Activated CD8-positive, alpha-beta memory T cell treated with anti-CD3 and anti-CD28 coated beads, Interleukin-2, amount 10 ng/mL, durations not matched to agents 7 days and 5 days (primary cell): ENCODE results near the gene DNM2. TPM values are rescaled to one million over a fixed set of nuclear protein-coding genes. Genes with fewer than 3 reads are reported as not detected.

Source experiments
- ATAC-seq: fragments of 150-1000 bp; cut with Tn5 transposase; one replicate; pipeline ENCODE4 v1.10.0; 2021; ENCODE audit warnings: moderate library complexity
- CTCF ChIA-PET: fragments of 350-600 bp; sonication (Branson Sonifier 250); formaldehyde crosslinking; loops from one replicate; lab custom pipeline; 2021; ENCODE audit warnings: antibody characterized with exemption; lab: Charles Lee
- DNase-seq: peaks from one replicate; pipeline ENCODE4 v3.0.0-alpha.2; 2020
- H3K27ac Mint-ChIP-seq: one replicate; pipeline ENCODE4 v1.8.0; 2021; ENCODE audit warnings: mild to moderate bottlenecking, mixed read lengths
- H3K27me3 Mint-ChIP-seq: one replicate; pipeline ENCODE4 v1.8.0; 2021; ENCODE audit warnings: mixed read lengths
- H3K36me3 Mint-ChIP-seq: one replicate; pipeline ENCODE4 v1.8.0; 2021; ENCODE audit warnings: mild to moderate bottlenecking, mixed read lengths
- H3K4me1 Mint-ChIP-seq: one replicate; pipeline ENCODE4 v1.8.0; 2021; ENCODE audit warnings: mixed read lengths
- H3K4me3 Mint-ChIP-seq: one replicate; pipeline ENCODE4 v1.8.0; 2021; ENCODE audit warnings: mild to moderate bottlenecking, moderate library complexity, mixed read lengths
- H3K9me3 Mint-ChIP-seq: one replicate; pipeline ENCODE4 v1.8.0; 2022; ENCODE audit warnings: low read depth, mixed read lengths
- total RNA-seq, 2 experiments: library from RNA; stranded (reverse); gene quantifications; one replicate each; pipeline ENCODE4 v1.2.3, GENCODE V29; 2021

Gene DNM2
- total RNA-seq, 2 experiments from 2014 or later = 267 to 315 TPM

- DNase-seq (peak; percentile 64), ATAC-seq (peak; percentile 8)
- Mint-ChIP-seq H3K4me1 (peaks cover 38% of the 10 kb centered on the region), H3K4me3 (peak overlapping the region; percentile 98), H3K27ac (peak overlapping the region; percentile 90), H3K9me3 (no peaks in the 10 kb centered on the region), H3K27me3 (no peaks in the 10 kb centered on the region), H3K36me3 (peaks cover 14% of the 10 kb centered on the region)
- CTCF ChIA-PET = interaction anchor here (0.6 to 6.6 kb wide), 42 partner anchors 9 to 230 kb away, joined by 3 to 132 read pairs (median 5); partner anchors contain the start of genes C19orf38, CARM1, QTRT1 and TMED1
Measured at GRCh38 chr19:10718205-10719196, 622 bp downstream of the DNM2 start.

DNA sequence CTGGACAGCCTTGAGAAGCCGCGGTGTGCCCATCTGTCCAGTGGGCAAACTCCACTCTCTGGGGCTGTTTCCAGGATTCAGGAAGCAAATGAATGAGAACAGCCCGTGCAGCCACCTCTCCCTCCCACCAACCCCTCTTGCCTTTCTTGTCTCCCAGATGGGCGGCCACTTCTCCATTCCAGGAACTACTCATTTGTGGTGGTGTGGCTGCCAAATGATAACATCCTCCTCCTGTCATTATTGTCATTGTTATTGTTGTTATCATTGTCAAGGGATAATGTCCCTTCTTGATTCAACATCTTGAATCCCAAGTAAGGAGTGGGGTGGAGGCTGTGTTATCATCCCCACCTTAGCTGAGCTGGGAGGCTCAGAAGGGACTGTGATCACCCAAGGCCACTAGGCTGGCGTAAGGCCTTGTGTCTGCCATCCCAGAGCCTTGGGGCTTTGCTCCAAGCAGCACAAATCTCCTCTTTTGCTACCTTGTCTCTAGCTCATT is 1.6 kb downstream of the DNM2 start:
- Mint-ChIP-seq H3K9me3 (no peaks in the 10 kb centered on the region), H3K4me1 (peaks cover 43% of the 10 kb centered on the region), H3K4me3 (peak overlapping the region; percentile 98), H3K36me3 (peaks cover 21% of the 10 kb centered on the region), H3K27ac (peak overlapping the region; percentile 90), H3K27me3 (no peaks in the 10 kb centered on the region)
- ATAC-seq = no peak
- DNase-seq = no peak
- CTCF ChIA-PET = interaction anchor here (0.8 to 6.6 kb wide), 11 partner anchors 18 to 152 kb away, joined by 3 to 132 read pairs (median 16); partner anchors contain the start of genes CARM1, QTRT1 and TMED1

- Mint-ChIP-seq H3K27ac (peak overlapping the region; percentile 19), H3K4me3 (no peak overlapping the region), H3K27me3 (no peaks in the 10 kb centered on the region), H3K36me3 (peaks cover 29% of the 10 kb centered on the region), H3K4me1 (peaks cover 50% of the 10 kb centered on the region), H3K9me3 (no peaks in the 10 kb centered on the region)
- CTCF ChIA-PET = interaction anchor here (0.8 to 6.6 kb wide), 8 partner anchors 11 to 144 kb away, joined by 3 to 132 read pairs (median 4); no protein-coding TSS in a partner anchor
- DNase-seq = no peak
- ATAC-seq = no peak
Measured at GRCh38 chr19:10720607-10721125, 2.8 kb downstream of the DNM2 start.

DNA sequence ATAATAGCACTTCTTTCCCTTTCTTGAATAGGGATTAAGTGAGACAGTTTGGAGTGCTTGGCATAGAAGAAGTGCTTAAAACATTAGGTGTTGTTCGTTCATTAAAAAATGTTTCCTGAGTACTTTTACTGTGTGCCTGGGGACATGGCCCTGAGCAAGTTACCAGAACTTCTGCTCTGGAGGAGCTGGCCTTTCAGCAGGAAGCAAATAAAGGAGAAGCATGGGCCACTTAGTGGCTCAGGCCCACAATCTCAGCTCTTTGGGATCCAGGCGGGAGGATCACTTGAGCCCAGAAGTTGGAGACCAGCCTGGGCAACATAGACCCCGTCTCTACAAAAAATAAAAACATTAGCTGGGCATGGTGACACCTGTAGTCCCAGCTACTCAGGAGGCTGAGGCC is 5.7 kb downstream of the DNM2 start:
- ATAC-seq (no peak), DNase-seq (no peak)
- CTCF ChIA-PET = no interaction called here
- Mint-ChIP-seq H3K27ac (no peak overlapping the region), H3K9me3 (no peaks in the 10 kb centered on the region), H3K4me1 (peaks cover 58% of the 10 kb centered on the region), H3K36me3 (peaks cover 46% of the 10 kb centered on the region), H3K4me3 (no peak overlapping the region), H3K27me3 (no peaks in the 10 kb centered on the region)

- Mint-ChIP-seq H3K4me3 (no peak overlapping the region), H3K4me1 (peaks cover 58% of the 10 kb centered on the region), H3K36me3 (peaks cover 40% of the 10 kb centered on the region), H3K27me3 (no peaks in the 10 kb centered on the region), H3K9me3 (no peaks in the 10 kb centered on the region), H3K27ac (no peak overlapping the region)
- ATAC-seq (no peak), DNase-seq (no peak)
- CTCF ChIA-PET = no interaction called here
Measured at GRCh38 chr19:10724573-10725071, 6.7 kb downstream of the DNM2 start.

DNA sequence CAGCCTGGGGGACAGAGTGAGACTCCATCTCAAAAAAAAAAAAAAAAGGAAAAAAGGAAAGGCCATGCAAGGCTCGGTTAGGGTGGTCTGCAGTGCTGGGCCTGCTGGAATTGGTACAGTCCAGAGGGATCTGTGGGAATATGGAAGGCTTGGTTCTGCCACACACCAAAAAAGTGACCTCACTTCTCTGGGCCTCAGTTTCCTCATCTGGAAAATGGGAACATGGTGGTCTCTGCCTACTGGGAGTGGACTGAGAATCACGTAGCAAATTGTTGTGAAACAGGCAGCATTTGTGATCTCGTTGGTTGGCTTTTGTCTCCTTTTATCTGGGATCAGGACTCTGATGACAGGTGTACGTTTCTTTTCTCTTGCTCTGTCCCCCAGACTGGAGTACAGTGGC is 7.5 kb downstream of the DNM2 start:
- CTCF ChIA-PET = no interaction called here
- no peak overlapping the region for H3K4me3 Mint-ChIP-seq
- ATAC-seq = no peak
- DNase-seq = no peak
- no peak overlapping the region for H3K27ac Mint-ChIP-seq
- H3K9me3 Mint-ChIP-seq = no peaks in the 10 kb centered on the region
- peaks cover 58% of the 10 kb centered on the region for H3K4me1 Mint-ChIP-seq
- no peaks in the 10 kb centered on the region for H3K27me3 Mint-ChIP-seq
- H3K36me3 Mint-ChIP-seq = peaks cover 36% of the 10 kb centered on the region

DNA sequence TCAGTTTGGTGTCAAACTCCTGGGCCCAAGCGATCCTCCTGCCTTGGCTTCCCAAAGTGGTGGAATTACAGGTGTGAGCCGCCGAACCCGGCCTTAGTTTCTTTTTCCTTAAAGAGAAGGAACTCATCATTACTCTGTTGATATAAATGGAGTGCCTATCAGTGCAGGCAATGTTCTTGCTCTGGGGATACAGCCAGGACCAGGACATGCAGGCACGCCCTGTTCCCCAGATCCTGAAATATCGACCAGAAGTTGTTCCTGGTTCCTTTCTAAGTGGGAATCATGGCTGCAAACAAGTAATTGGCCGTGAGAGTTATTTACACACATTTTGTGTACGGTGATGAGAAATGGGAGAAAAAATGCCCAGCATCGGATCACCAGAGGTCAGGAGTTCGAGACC is 8.4 kb downstream of the DNM2 start:
- no peak overlapping the region for H3K4me3 Mint-ChIP-seq
- H3K27ac Mint-ChIP-seq = no peak overlapping the region
- DNase-seq = no peak
- peaks cover 61% of the 10 kb centered on the region for H3K4me1 Mint-ChIP-seq
- H3K9me3 Mint-ChIP-seq = no peaks in the 10 kb centered on the region
- ATAC-seq = no peak
- H3K27me3 Mint-ChIP-seq = no peaks in the 10 kb centered on the region
- CTCF ChIA-PET = no interaction called here
- peaks cover 32% of the 10 kb centered on the region for H3K36me3 Mint-ChIP-seq

DNA sequence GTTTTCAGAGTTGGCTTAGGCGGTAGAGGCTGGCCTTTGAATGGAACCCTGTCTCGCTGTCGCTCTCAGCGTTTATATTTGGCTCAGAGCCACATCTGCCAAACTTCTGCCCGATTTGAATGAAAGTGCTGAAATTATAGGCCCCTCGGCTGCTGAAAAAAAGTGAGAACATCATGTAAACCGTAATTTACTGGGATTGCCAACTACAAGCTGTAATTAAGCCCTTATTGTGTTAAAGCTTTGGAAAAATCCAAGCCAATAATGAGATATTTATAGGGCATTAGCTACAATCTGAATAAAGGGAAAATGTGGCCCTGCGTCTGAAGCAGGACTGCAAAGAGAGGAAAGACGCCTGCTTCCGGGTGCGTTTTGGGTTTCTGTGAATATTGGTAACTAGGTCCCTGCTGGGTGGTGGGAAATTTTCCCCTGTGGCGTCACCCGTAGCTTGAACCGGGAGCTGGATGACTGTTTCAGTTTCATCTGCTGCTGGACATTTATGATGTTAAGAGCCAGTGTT is 9.9 kb downstream of the DNM2 start:
- H3K27ac Mint-ChIP-seq = no peak overlapping the region
- peaks cover 32% of the 10 kb centered on the region for H3K36me3 Mint-ChIP-seq
- H3K4me1 Mint-ChIP-seq = peaks cover 60% of the 10 kb centered on the region

GRCh38 chr19:10729411-10729810 is 11.5 kb downstream of the DNM2 start:
- Mint-ChIP-seq H3K36me3 (peaks cover 26% of the 10 kb centered on the region), H3K4me3 (no peak overlapping the region), H3K27ac (peak overlapping the region; percentile 57), H3K27me3 (no peaks in the 10 kb centered on the region), H3K4me1 (peaks cover 53% of the 10 kb centered on the region), H3K9me3 (no peaks in the 10 kb centered on the region)
- CTCF ChIA-PET = interaction anchor here (0.8 kb wide), 1 partner anchor 107 kb away, joined by 3 read pairs; the partner anchor contains the start of gene TMED1
- DNase-seq (no peak), ATAC-seq (no peak)

More for the DNA sequence above, 9.9 kb downstream of the DNM2 start:
- CTCF ChIA-PET = interaction anchor here (0.6 to 1.9 kb wide), 2 partner anchors 10 to 45 kb away, joined by 3 to 15 read pairs; partner anchors contain the start of gene DNM2
- Mint-ChIP-seq H3K4me3 (no peak overlapping the region), H3K9me3 (no peaks in the 10 kb centered on the region), H3K27me3 (no peaks in the 10 kb centered on the region)
- DNase-seq (no peak), ATAC-seq (no peak)

- ATAC-seq (no peak), DNase-seq (no peak)
- Mint-ChIP-seq H3K36me3 (peaks cover 28% of the 10 kb centered on the region), H3K4me1 (peaks cover 47% of the 10 kb centered on the region), H3K9me3 (no peaks in the 10 kb centered on the region), H3K4me3 (no peak overlapping the region), H3K27ac (peak overlapping the region; percentile 82), H3K27me3 (no peaks in the 10 kb centered on the region)
- CTCF ChIA-PET = interaction anchor here (0.6 to 2.2 kb wide), 9 partner anchors 10 to 205 kb away, joined by 3 to 13 read pairs (median 4); partner anchors contain the start of genes DNM2 and QTRT1
Measured at GRCh38 chr19:10730932-10731331, 13.1 kb downstream of the DNM2 start.

DNA sequence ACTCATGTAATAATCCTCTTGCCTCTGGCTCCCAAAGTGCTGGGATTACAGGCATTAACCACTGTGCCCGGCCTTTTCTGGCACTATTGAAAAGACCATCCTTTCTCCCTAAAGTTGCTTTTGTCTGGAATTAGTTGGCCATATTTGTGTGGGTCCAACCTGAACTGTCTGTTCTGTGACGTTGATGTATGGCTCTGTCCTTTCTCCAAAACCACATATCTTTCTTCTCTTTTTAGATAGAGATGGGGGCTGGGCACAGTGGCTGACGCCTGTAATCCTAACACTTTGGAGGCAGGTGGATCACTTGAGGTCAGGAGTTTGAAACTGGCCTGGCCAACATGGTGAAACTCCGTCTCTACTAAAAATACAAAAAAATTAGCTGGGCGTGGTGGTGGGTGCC is 17.9 kb downstream of the DNM2 start:
- DNase-seq = no peak
- peaks cover 26% of the 10 kb centered on the region for H3K4me1 Mint-ChIP-seq
- CTCF ChIA-PET = interaction anchor here (0.6 to 1.2 kb wide), 3 partner anchors 18 to 365 kb away, joined by 4 to 8 read pairs (median 4); partner anchors contain the start of gene DNM2
- H3K27ac Mint-ChIP-seq = no peak overlapping the region
- ATAC-seq = no peak
- no peak overlapping the region for H3K4me3 Mint-ChIP-seq
- H3K36me3 Mint-ChIP-seq = peaks cover 43% of the 10 kb centered on the region
- H3K9me3 Mint-ChIP-seq = peaks cover 2% of the 10 kb centered on the region
- H3K27me3 Mint-ChIP-seq = no peaks in the 10 kb centered on the region

GRCh38 chr19:10736189-10736588 is 18.3 kb downstream of the DNM2 start:
- H3K27ac Mint-ChIP-seq = no peak overlapping the region
- no peak overlapping the region for H3K4me3 Mint-ChIP-seq
- H3K9me3 Mint-ChIP-seq = peaks cover 2% of the 10 kb centered on the region

More at GRCh38 chr19:10736189-10736588, 18.3 kb downstream of the DNM2 start:
- peaks cover 25% of the 10 kb centered on the region for H3K4me1 Mint-ChIP-seq
- peaks cover 48% of the 10 kb centered on the region for H3K36me3 Mint-ChIP-seq
- no peak for DNase-seq
- no peaks in the 10 kb centered on the region for H3K27me3 Mint-ChIP-seq
- ATAC-seq = no peak
- CTCF ChIA-PET = interaction anchor here (0.6 to 1.2 kb wide), 3 partner anchors 19 to 364 kb away, joined by 4 to 8 read pairs (median 4); partner anchors contain the start of gene DNM2
